K562 (cell line): ENCODE results near the gene RHEX. TPM values are rescaled to one million over a fixed set of nuclear protein-coding genes. Genes with fewer than 3 reads are reported as not detected.

Source experiments
- ARID3B ChIP-seq: fragments of 250-450 bp; sonication (Bioruptor Pico); IDR thresholded peaks from 2 replicates; pipeline ENCODE4 v1.4.0; 2020; ENCODE audit warnings: borderline replicate concordance
- CBX8 ChIP-seq: fragments of 200-600 bp; sonication (generic); IDR thresholded peaks from 2 replicates; pipeline ENCODE4 v1.6.1; 2012; ENCODE audit warnings: borderline replicate concordance, mixed run types, low read depth, mild to moderate bottlenecking, moderate library complexity, mixed read lengths, low read length, control low read depth, inconsistent platforms; ENCODE audit not compliant: poor library complexity, severe bottlenecking; ENCODE audit errors: extremely low read depth
- ELF4 ChIP-seq: fragments of 450-650 bp; formaldehyde crosslinking; IDR thresholded peaks from 2 replicates; pipeline ENCODE4 v1.4.0; 2022; ENCODE audit warnings: missing genetic modification characterization
- REST ChIP-seq, 2 experiments: fragments of 450-650 bp; formaldehyde crosslinking in 1 of 2; IDR thresholded peaks; 2 replicates each; pipeline versions ENCODE4 v1.4.0 to v1.6.1; 2014 to 2020; ENCODE audit warnings: mild to moderate bottlenecking in 2 of 2, borderline replicate concordance in 1 of 2, low read depth in 1 of 2
- polyA plus RNA-seq, 8 experiments: library from polyadenylated mRNA; depleted of rRNA in 4 of 8; stranded (reverse) in 5 of 8; unstranded in 3 of 8; fragments of >200 nt; fragmentation: Nextera tagmentation in 2 of 8; fragmentation: Illumina TruSeq in 1 of 8; extraction: Ambion mirVana in 2 of 8; extraction: Trizol in 1 of 8; gene quantifications; 2 replicates each; pipeline versions ENCODE4 v1.2.1 to v1.2.3, GENCODE V29; 2011 to 2014; ENCODE audit warnings: inconsistent platforms in 1 of 8, missing spikeins in 1 of 8
- total RNA-seq, 7 experiments: library from RNA; depleted of rRNA in 6 of 7; stranded (reverse); fragments of >200 nt in 6 of 7; fragmentation: Illumina TruSeq in 2 of 7; extraction: Trizol in 2 of 7; gene quantifications; 2 replicates each; pipeline versions ENCODE4 v1.2.1 to v1.2.3, GENCODE V29; 2011 to 2021; ENCODE audit warnings: low replicate concordance in 1 of 7

Gene RHEX
- total and polyA plus RNA-seq, 9 of the 15 experiments (the other 6 are each of a cell fraction or from before 2014, with no cell fraction given), result not detected

GRCh38 chr1:206122686-206123085, 69.7 kb downstream of the RHEX start (continued):
- TF ChIP-seq ARID3B (CRISPR knock-in tag) (no peak), ELF4 (CRISPR knock-in tag) (no peak), REST (IDR thresholded peaks at IDR 0.05; ENCODE audit: borderline replicate concordance) (no peak), REST (CRISPR knock-in tag; IDR thresholded peaks at IDR 0.05; ENCODE audit: low read depth) (no peak), CBX8 (no peak)
